OCI-LY1 (cell line): Measurements from ENCODE around the gene UCKL1.

Source experiments
- EZH2 ChIP-seq: fragments of 200-600 bp; sonication (generic), shearing (Covaris generic); IDR thresholded peaks from 2 replicates; pipeline ENCODE4 v1.8.0; 2017; ENCODE audit warnings: borderline replicate concordance, mixed run types, mild to moderate bottlenecking, antibody characterized with exemption, low read length, moderate library complexity, mixed read lengths
- TF ChIP-seq, protein P1 (sequence below): fragments of 200-600 bp; sonication (generic), shearing (Covaris generic); IDR thresholded peaks from 2 replicates; pipeline ENCODE4 v1.5.1; 2017; ENCODE audit warnings: mild to moderate bottlenecking, antibody characterized with exemption, low read length, moderate library complexity, mixed read lengths

DNA sequence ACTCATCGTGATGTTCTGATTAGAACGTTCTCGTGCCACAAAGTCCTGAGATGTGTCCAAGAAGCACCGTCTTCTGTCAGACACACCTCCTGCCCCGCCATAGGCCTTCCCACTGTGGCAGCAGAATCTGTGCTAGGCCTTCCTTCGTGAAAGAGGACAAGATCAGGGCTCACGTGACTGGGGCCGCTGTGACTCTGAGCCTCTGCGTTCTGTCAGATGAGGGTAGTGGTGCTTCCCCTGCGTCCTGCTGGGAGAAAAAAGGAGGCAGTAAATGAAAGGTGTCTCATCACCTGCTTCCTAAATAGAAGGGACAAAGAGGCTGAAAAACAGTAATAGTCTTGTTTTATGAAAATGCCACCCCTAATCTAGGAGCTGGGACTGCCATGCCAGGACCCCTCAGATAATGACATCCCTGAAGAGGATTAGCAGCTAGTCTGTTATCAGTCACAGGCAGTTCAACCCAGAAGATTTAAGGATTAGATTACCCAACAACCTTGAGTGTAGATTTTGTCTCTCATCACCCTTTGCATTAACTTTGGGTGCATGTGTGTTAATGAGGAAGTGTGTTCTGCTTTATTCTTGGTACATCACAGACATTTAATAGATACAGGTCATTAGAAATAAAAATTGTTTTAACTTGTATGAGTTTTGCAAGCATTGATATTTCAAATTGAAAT is 57.2 kb downstream of the UCKL1 start:
- TF ChIP-seq, protein P1, sequence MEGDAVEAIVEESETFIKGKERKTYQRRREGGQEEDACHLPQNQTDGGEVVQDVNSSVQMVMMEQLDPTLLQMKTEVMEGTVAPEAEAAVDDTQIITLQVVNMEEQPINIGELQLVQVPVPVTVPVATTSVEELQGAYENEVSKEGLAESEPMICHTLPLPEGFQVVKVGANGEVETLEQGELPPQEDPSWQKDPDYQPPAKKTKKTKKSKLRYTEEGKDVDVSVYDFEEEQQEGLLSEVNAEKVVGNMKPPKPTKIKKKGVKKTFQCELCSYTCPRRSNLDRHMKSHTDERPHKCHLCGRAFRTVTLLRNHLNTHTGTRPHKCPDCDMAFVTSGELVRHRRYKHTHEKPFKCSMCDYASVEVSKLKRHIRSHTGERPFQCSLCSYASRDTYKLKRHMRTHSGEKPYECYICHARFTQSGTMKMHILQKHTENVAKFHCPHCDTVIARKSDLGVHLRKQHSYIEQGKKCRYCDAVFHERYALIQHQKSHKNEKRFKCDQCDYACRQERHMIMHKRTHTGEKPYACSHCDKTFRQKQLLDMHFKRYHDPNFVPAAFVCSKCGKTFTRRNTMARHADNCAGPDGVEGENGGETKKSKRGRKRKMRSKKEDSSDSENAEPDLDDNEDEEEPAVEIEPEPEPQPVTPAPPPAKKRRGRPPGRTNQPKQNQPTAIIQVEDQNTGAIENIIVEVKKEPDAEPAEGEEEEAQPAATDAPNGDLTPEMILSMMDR, result no peak
- no peak for TF ChIP-seq EZH2
